ENCODE results near the gene GTF3C1.

Gene GTF3C1, protein sequence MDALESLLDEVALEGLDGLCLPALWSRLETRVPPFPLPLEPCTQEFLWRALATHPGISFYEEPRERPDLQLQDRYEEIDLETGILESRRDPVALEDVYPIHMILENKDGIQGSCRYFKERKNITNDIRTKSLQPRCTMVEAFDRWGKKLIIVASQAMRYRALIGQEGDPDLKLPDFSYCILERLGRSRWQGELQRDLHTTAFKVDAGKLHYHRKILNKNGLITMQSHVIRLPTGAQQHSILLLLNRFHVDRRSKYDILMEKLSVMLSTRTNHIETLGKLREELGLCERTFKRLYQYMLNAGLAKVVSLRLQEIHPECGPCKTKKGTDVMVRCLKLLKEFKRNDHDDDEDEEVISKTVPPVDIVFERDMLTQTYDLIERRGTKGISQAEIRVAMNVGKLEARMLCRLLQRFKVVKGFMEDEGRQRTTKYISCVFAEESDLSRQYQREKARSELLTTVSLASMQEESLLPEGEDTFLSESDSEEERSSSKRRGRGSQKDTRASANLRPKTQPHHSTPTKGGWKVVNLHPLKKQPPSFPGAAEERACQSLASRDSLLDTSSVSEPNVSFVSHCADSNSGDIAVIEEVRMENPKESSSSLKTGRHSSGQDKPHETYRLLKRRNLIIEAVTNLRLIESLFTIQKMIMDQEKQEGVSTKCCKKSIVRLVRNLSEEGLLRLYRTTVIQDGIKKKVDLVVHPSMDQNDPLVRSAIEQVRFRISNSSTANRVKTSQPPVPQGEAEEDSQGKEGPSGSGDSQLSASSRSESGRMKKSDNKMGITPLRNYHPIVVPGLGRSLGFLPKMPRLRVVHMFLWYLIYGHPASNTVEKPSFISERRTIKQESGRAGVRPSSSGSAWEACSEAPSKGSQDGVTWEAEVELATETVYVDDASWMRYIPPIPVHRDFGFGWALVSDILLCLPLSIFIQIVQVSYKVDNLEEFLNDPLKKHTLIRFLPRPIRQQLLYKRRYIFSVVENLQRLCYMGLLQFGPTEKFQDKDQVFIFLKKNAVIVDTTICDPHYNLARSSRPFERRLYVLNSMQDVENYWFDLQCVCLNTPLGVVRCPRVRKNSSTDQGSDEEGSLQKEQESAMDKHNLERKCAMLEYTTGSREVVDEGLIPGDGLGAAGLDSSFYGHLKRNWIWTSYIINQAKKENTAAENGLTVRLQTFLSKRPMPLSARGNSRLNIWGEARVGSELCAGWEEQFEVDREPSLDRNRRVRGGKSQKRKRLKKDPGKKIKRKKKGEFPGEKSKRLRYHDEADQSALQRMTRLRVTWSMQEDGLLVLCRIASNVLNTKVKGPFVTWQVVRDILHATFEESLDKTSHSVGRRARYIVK (N-terminal part only)

DNA sequence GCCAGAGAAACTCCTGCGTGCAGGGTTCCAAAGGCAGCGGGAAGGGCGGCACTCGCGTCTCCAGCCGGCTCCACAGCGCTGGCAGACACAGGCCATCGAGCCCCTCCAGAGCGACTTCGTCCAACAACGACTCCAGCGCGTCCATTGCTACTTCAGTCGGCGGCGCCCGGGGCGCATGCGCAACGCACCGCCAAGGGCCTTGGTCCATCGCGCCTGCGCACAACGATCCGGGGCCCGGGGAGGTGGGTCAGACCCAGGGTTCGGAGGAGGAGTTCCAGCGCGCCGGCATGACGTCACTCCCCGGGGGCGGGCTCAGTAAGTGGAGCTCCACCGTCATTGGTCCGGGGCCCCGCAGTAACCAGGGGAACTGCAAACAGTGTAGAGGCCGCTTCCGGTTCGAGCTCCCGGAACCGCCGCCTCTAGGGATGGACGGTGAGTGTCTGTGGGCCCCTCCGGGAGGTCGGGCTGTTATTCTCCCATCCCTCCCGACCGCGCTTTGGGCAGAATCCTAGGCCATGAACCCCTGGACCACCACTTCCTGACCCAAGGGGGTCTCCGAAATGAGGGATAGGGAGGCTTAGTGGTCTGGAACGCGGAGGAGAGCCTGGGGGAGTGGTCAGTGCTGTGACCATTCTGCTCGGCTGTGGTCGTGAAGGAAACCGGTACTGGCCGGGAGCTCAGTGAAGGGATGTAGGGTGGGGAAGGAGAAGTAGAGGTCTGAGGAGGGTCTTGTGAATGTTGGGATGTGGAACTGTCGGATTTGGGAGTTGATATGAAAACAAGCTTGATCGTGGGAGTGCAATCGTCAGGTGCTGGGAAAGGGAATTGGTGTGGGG is at the start of gene GTF3C1, which contains the start of gene KATNIP:
TSS of gene GTF3C1 (minus strand) at position 168 of the 836 bp plus-strand sequence. CDS start at position 145, 23 bp downstream.
TSS of gene KATNIP (plus strand) at position 399 of the 836 bp plus-strand sequence. CDS start at position 426, 27 bp downstream.
- peak; percentile 97 for DNase-seq (ENCODE audit: low read depth)
- H3K4me3 ChIP-seq (ENCODE audit: low read depth, low read length): peak within 1 kb of the TSS; percentile 93
- TF ChIP-seq, protein P1, sequence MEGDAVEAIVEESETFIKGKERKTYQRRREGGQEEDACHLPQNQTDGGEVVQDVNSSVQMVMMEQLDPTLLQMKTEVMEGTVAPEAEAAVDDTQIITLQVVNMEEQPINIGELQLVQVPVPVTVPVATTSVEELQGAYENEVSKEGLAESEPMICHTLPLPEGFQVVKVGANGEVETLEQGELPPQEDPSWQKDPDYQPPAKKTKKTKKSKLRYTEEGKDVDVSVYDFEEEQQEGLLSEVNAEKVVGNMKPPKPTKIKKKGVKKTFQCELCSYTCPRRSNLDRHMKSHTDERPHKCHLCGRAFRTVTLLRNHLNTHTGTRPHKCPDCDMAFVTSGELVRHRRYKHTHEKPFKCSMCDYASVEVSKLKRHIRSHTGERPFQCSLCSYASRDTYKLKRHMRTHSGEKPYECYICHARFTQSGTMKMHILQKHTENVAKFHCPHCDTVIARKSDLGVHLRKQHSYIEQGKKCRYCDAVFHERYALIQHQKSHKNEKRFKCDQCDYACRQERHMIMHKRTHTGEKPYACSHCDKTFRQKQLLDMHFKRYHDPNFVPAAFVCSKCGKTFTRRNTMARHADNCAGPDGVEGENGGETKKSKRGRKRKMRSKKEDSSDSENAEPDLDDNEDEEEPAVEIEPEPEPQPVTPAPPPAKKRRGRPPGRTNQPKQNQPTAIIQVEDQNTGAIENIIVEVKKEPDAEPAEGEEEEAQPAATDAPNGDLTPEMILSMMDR (IDR thresholded peaks at IDR 0.05; ENCODE audit: low read depth, low read length): no peak
- TF ChIP-seq MYC (IDR thresholded peaks at IDR 0.05; ENCODE audit: low read depth, low read length) (no peak), POLR2A (IDR thresholded peaks at IDR 0.05; ENCODE audit: extremely low read depth, insufficient read length) (peak; percentile 71)
- TF ChIP-seq, protein P2, sequence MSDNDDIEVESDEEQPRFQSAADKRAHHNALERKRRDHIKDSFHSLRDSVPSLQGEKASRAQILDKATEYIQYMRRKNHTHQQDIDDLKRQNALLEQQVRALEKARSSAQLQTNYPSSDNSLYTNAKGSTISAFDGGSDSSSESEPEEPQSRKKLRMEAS (IDR thresholded peaks at IDR 0.05; ENCODE audit: low read depth, low read length): no peak

DNA sequence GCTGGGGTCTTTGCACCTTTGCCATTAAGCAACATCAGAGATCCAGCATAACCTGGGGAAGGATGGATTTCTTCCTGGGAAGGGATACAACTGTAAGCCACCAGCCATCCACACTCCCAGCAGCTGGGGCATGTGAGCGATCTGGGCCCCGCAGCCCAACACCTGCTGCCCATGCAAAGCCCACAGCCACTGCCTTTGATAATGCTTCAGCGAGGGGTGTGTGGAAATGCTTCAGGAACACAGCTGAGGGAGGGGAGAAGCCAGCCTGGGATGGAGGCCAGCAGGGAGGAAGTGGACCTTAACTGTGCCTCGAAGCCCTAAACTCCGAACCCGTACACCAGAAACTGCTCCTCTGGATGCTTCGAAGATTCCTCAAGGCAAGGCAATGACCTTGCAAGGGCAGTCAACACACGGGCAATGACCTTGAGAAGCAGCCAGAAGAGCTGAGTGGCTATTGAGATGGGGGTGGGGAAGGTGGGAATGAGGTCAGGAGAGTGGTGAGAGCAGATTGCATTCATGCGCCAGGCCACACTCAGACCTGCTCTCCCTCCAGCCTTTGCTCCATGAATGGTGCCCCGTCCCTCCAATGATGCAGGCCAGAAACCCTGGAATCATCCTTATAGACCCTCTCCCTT is 49.3 kb upstream of the GTF3C1 start:
- no peak overlapping the region for H3K4me3 ChIP-seq (ENCODE audit: low read depth, low read length)
- no peak for DNase-seq (ENCODE audit: low read depth)
- TF ChIP-seq, protein P2 (IDR thresholded peaks at IDR 0.05; ENCODE audit: low read depth, low read length): no peak
- TF ChIP-seq MYC (IDR thresholded peaks at IDR 0.05; ENCODE audit: low read depth, low read length): no peak

DNA sequence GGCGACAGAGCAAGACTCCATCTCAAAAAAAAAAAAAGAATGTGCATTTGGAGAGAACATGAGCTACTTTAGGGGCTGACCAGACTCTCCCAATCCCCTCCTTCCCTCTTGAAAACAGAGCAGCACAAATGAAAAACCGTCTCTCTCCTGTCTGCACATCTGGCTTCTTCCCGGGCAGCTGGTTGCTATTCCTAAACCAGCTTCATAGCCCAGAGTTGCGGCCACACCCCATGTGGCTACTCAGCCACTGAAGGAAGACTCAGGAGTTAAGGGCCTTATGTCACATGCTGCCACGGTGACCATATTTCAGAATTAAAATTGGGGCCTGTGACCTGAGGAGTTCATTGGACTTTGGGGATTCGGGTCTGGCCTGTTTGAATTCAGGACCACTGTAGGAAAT is 48.5 kb upstream of the GTF3C1 start:
- DNase-seq (ENCODE audit: low read depth): no peak
- no peak overlapping the region for H3K4me3 ChIP-seq (ENCODE audit: low read depth, low read length)
- TF ChIP-seq, protein P1 (IDR thresholded peaks at IDR 0.05; ENCODE audit: low read depth, low read length): no peak
- no peak for TF ChIP-seq POLR2A (IDR thresholded peaks at IDR 0.05; ENCODE audit: extremely low read depth, insufficient read length)
- TF ChIP-seq, protein P2 (IDR thresholded peaks at IDR 0.05; ENCODE audit: low read depth, low read length): no peak
- TF ChIP-seq MYC (IDR thresholded peaks at IDR 0.05; ENCODE audit: low read depth, low read length): no peak

GRCh38 chr16:27597361-27597760 is 47.6 kb upstream of the GTF3C1 start:
- no peak for DNase-seq (ENCODE audit: low read depth)
- H3K4me3 ChIP-seq (ENCODE audit: low read depth, low read length): no peak overlapping the region
- no peak for TF ChIP-seq POLR2A (IDR thresholded peaks at IDR 0.05; ENCODE audit: extremely low read depth, insufficient read length)
- TF ChIP-seq, protein P1 (IDR thresholded peaks at IDR 0.05; ENCODE audit: low read depth, low read length): no peak

- TF ChIP-seq MYC (IDR thresholded peaks at IDR 0.05; ENCODE audit: low read depth, low read length) (no peak), POLR2A (IDR thresholded peaks at IDR 0.05; ENCODE audit: extremely low read depth, insufficient read length) (no peak)
- TF ChIP-seq, protein P1 (IDR thresholded peaks at IDR 0.05; ENCODE audit: low read depth, low read length): no peak
- TF ChIP-seq, protein P2 (IDR thresholded peaks at IDR 0.05; ENCODE audit: low read depth, low read length): no peak
- DNase-seq (ENCODE audit: low read depth): no peak
- H3K4me3 ChIP-seq (ENCODE audit: low read depth, low read length): no peak overlapping the region
These were observed 46.7 kb upstream of the GTF3C1 start for GRCh38 chr16:27596411-27596810.

Data from NB4 (cell line).